Ammon's horn (tissue), 1 donor: ENCODE results near the gene DMD.
"Not testable (repeated sequence)": the region's sequence is repeated elsewhere in the genome, so short reads cannot be mapped to it uniquely, and the experiment has no call there.

Experiments
- DNase-seq: peaks from one replicate; pipeline ENCODE4 v3.0.0-alpha.2; 2016; ENCODE audit warnings: low spot score

The DMD gene

DNA sequence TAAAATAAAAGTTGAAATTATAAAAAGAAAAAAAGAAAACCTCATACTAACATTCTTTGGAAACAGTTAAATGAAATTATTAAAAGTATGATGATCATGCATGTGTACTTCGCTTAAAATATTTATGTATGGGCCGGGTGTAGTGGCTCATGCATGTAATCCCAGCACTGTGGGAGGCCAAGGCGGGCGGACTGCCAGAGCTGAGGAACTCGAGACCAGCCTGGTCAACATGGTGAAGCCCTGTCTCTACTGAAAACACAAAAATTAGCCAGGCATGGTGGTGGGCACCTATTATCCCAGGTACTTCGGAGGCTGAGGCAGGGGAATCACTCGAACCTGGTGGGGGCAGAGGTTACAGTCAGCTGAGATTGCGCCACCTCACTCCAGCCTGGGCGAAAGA lies 1187.3 kb downstream of the DMD start:
- DNase-seq, result no peak

DNA sequence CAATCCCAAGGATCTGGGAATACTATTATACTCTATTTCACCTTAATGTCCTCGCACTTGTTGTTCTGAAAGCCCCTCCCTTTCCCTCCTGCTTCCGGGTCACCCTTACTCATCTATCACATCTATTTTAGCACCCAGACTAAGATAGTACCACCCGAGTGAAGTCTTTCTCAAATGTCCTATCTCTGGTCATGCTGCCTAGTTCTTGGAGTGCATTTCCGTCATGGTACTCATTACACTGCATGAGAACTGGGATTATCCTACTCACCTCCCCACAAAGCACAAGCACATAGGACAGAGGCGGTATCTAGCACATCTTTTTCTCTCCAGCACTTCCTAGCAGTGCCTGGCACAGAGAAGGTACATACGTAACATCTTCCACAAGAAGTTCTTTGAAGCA lies 1195.2 kb downstream of the DMD start:
- no peak for DNase-seq

DNA sequence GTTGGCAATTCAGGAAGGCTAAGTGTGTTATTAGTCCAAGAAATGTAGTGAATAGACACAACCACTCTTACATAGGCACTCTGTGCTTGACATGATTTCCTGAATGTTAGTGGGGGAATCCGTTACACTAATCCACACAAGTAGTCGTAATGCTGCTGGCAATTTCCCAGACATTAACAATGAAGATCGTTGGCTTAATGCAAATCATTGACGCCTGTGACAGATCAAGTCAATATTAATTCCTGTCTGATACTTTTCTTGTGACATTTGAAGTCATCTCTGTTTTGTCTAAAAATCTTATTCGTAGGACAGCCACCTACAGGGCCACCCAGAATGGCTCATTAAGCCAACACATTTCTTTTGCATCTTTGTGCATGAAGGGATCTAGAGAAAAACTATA lies 1200.4 kb downstream of the DMD start:
- DNase-seq, result no peak

DNA sequence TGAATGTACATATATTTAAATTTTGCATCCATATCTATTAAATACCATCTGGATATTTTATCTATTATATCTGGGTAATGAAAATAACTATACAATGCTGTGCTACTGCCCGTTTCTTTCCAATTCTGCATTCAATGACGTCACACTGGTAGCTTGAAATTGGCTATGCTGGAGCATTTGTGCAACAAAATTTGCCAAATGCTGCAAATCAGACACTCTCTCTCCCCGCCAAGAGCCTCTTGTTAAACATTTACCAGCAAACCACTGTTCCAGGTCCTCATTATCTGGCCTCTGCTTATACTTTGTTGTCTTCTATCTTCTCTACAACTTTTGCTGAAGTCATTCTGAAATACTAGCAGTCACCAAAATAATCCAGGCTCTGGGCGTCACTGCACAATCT lies 1201.1 kb downstream of the DMD start:
- DNase-seq, result no peak

DNA sequence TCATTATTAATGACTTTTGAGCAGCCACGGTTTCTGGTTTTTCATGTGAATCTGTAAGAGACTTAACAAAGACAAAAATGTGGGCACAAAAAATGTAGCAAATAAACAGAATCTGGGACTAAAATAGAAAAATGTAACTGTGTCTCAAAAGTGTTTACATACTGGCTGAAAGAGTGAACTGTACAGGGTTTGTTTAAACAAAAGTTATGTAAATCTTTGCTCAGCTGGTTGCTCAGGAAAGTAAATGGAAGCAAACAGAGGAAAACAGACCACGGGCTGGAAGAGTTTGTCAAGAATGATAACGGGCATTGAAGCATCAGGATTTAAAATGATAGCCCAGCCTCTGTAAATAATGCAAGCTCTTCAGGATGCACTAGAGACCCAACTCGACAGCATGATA lies 1217.7 kb downstream of the DMD start:
- no peak for DNase-seq

DNA sequence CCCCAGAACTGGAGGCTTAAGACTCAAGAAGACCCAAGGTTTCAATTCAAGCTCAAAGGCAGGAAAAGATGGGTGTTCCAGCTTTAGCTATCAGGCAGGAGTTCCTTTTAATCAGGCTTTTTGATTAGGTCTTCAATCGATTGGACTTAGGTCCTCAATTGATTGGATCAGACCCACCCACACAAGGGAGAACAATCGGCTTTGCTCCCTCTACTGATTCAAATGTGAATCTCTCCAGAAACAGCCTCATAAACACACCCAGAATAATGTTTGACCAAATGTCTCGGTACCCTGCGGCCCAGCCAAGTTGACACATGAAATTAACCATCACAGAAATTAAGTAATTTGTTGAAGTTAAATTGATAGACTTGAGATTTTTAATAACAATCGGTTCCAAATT lies 1222.4 kb downstream of the DMD start:
- no peak for DNase-seq

DNA sequence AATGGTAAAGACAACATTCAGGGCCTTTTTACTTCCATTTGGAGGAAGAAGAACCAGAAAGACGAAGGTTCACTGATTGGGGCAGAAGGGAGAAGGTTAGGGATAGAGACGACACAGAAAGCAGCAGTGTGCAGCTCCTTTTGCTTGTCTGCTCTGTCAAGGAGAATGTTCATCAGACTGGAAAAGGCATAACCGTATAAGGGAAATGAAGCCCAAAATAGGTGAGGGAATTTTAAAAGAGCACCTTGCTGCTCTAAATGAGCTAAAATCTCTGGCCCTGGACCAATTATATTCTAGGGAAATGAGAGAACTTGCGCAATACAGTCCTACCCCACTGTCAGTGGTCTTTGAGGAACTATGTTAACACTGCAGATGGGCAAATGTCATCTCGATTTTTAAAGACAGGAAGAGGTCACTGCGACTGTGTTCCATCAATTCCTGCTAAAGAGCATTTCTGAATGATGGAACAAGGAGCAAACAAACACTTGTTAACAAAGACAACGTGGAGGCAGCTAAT lies 1229.7 kb downstream of the DMD start:
- peak; percentile 1 for DNase-seq

DNA sequence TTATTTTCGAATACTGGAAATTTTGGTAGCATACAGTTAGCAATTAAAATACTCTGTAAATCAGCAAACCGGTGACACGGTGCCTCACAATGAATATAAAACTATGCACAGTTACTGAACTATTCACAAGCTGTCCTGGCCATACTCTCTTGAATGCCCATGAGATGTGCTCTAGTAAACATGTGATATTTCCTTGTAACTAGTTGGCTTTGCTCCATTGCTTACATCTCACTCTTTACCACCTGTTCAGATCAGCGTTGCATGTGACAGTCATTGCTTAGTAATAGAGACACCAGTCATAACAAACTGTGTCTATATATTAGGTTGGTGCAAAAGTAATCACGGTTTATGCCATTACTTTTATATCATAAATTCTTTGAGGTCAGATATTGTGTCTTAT lies 1241.6 kb downstream of the DMD start:
- no peak for DNase-seq

DNA sequence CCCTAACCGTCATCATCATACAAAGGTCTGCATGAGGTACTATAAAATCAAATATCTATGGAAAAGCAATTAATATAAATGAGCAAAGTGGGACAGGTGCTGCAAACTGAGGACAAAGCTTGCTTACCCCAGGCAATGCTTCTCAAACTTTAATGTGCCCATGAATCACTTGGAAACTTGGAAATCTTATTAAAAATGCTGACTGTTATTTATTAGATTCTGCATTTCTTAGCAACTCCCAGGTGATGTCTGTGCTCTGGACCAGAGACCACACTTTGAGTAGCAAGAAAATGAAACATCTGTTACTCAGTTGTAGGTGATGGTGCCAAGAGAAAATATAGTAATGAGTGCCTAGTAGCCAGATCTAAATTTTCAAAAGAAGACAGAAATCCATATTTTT lies 1249.1 kb downstream of the DMD start:
- DNase-seq, result no peak

DNA sequence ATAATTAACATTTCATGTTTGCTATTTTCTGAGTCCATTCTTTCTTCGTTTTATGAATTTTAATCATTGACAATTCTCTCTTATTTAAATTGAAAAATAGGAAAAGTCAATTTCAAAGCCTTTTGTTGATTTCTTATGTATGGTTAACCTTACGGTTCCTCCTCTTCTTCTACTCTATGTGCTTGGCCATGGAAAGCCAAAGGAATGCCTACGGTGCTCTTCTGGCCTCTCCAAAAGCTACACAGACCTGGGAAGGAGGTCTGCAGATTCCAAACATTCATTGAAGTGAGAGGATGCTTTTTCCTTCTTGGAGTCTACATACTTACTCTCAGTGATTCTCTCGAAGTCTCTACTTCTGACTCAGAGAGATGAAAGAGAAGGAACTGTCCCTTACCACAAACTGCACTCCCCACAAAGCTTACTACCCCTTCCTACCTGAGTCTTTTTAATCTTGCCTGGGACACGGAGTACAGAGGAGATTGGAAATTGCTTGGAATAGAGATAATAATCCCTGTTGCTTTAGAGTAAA lies 1276.4 kb downstream of the DMD start:
- no peak for DNase-seq

DNA sequence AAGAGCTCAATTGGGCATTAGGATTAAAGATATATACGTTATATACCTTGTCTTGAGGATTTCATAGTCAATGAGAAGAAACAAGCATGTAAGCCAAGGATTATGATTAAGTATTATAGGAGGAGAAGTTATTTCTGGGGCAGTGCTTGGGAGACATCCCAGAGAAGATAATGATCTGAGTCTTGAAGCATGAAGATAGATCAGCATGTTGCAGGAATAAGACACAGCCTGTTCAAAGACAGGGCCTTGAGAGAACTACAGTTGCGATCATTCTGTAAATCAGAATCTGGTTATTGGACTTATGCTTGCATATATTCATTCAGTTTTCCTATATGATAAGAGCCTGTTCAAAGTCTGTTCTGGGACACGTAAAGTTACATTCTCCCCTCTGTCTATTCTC lies 1277.3 kb downstream of the DMD start:
- no peak for DNase-seq

DNA sequence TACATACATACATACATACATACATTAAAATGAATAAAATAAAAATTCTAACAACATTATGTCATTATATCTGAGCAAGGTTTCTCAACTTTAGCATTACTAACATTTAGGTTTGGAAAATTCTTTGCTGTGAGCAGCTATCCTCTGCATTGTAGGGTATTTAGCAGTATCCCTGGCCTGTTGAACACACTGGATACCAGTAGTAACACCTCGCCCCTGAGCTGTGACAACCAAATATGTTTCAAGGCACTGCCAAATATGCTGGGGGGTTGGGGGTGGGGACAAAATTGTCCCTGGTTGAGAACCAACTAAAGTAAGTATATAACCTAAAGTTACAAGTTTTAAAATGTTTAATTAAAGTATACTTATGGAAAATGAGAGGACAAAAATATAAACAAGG lies 1278.6 kb downstream of the DMD start:
- DNase-seq, result no peak

DNA sequence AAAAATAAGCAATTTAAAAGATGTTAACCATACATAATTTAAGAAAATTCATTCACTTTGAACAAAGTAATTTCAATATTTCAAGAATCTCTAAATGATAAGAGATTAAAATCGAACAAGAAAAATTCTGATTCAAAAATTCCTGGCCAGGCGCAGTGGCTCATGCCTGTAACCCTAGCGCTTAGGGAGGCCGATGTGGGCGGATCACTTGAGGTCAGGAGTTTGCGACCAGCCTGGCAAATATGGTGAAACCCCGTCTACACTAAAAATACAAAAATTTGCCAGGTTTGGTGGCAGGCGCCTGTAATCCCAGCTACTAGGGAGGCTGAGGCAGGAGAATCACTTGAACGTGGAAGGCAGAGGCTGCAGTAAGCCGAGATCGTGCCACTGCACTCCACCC lies 1279.0 kb downstream of the DMD start:
- not testable (repeated sequence) for DNase-seq

DNA sequence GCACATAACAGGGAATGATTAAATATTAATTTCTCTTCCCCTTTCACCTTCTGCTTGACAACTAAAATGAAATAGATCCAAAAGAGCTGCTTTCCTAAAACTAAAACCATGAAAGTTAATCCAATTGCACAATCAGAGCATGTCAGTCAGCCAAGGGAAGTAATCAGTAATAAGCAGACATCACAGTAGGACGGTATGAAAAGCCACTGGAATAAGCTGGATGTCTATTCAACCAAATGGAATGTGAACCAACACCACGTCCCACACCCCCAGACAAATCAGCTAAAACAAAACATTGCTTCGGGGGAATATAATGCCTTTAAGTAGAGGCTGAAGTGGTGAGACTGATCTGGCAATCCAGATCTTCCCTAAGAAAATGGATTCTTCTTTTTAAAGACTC lies 1280.1 kb downstream of the DMD start:
- DNase-seq, result no peak

DNA sequence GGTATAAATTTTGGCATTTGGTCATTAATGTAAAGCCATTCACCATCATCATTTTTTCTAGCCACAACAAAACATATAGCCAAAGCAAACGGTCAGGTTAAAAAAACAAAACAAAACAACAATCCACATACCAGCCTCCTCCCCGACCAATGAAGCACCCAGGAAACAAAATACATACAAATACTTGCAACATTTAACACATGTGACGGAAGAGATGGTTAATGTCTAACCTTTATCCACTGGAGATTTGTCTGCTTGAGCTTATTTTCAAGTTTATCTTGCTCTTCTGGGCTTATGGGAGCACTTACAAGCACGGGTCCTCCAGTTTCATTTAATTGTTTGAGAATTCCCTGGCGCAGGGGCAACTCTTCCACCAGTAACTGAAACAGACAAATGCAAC lies 1282.0 kb downstream of the DMD start:
- DNase-seq, result no peak

DNA sequence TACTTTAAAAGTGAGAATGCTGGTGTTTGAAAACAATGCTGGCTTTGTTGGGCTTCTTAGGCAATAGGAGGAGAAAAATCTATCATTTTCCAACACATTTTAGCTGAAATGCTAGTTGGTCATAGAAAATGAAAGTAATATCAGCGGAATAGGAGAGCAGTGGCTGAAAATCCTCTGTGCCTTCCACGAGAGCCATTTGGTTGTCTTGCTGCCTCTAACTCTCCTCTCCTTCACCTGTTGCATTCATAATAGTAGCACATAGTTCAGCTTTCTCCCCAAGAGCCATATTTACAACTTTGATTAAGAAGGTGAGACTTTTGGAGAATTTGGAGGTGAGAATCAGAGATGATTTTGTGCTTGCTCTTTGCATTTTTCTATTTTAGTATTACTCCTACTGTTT lies 1290.1 kb downstream of the DMD start:
- no peak for DNase-seq

DNA sequence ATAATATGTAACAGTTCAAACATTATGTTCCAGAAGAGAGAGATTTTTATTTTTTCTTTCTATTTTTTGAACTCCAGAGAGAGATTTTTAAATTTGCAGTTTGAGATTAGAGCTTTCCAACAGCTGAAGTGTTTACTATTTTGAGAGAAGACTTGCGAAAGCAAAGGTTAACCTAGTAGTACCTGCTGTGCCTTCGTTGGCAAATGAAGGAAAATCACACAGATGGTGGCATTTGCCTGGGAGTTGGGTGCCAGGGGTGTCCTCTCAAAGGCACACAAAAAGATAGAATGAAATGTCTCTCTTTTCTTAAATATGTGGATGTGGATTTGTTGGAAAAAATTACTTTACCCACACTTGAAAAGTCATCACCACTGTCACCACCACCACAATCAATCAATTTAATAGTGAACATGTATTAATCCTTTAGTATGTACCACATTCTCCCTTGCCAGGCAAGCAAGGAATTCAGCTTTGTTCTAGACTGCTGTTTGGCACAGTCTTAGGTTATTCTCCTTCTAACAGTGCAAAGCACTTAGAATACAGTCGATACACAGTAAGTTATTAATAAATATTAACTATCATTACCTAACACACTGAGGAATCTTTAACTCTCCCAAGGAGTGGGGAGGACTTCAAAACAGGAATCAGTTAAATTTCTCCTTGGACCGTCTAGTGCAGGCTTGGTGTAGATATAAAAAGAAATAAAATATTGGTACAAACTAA lies 1301.3 kb downstream of the DMD start:
- no peak for DNase-seq

DNA sequence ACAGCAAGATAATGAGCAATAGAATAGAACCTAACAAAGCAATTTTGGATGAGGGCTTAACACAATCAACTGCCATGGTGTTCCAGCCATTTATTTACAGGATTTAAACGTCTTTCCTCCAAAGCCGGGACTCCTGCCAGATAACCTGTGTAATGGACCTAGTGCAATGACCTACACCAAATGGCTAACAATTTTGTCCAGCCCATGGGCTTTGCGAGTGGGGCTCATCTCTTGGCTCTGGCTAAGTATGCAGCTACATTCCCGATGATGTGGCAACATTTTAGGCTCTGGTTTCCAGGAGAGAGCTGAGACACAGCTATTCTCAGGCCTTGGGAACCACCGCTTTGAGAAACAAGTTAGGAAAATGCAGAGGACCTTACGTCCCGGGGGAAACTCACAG lies 1317.2 kb downstream of the DMD start:
- no peak for DNase-seq

DNA sequence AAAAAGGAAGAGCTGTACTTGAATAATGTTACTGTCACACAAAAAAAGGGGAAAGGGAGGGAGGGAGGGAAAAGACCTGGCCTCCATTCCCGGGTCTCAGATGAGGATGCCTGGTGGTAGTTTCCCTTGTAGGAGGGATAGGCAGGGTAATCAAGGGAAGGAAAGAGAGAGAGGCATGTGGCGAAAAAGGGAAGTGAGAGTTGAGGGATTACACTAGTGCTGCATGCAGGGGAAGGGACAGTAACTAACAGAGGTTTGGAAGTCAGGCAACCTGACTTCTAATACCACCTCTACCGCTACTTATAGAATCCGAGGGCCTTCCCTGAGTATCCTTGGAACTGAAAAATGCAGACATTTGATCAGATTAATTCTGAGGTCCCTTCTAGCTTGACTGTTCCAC lies 1317.8 kb downstream of the DMD start:
- DNase-seq, result no peak

DNA sequence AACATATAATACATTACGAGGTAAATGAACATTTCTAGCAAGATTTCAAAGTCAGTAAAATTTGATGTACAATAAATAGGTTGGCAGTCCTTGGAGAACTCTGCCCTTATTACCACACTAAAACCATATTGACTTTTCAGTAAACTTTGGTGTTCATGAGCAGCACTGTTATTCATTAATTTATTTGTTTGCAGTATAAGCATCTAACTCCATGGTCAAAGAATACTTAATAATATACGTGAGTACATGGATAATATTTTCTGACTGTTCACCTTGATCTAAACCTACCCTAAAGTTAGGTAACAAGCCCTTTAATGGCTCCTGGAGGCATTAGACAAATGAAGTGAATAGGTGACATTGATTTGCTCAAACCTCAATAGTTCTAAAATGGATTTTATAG lies 1322.3 kb downstream of the DMD start:
- no peak for DNase-seq

DNA sequence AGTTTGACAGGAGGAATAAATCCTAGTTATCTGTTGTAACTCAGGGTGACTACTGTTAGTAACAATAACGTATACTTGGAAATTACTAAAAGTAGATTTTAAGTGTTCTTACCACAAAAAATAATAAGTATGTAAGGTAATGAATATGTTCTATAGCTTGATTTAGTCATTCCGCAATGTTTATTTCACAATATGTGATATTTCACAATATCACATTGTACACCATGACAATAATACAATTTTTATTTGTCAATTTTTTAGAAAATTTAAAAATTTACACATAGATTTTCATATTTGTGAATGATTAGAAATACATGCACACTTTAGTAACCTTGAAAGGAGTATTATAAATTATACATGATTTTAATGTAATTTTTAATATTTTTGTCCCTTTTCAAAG lies 1326.8 kb downstream of the DMD start:
- no peak for DNase-seq

DNA sequence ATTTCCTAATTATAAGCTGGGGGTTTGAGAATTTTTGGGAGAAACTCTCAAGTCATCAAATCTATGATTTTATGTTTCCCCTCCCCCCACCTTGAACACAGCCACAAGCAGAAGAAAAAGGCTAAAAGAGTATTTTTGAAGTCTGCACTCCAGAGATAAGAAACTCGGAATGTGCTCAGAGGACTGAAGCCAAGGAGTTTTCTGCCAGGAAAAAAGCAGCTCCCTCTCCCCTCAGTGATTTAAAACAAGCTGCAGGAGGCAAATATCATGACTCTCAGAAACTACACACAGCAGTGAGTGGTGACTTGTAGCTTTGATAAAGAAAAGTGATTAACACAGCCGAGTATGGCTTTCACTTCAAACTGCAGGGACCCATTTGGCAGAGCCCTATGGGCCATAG lies 1339.3 kb downstream of the DMD start:
- DNase-seq, result no peak

DNA sequence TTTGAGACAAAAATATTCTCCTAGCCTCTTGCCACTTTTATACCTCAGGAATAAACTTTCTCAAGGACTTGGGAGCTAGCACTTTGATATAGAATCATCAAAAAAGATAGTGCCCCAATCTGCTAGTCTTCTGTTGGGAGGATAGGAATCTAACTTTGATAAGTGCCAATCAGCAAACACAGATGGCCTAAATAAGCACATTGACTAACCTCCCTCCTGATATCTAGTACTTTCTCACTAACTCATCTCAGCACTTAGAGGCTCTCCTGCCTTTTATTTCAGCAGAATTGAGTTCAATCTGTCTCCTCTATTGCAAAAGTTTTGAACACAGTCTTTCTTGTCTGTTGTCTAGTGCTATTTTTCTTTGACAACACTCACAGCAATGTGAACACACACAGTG lies 1341.1 kb downstream of the DMD start:
- DNase-seq, result no peak

DNA sequence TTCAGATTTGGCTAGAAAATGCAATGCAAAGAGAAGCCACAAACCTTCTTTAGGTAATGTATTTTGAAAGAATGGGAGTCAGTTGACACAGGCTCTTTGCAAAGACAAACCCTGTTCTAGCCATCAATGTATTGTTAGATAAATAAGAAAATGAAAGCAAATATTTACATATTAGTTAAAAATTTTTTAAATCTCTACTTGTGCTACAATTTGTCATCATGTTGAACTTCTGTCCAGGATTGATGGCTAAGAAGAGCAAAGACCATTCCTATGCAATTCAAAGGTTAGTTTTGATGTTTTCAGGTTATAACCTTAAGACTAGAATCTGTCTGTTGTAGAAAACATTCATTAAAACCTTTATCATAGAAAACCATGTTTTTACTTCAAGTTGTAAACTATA lies 1350.7 kb downstream of the DMD start:
- no peak for DNase-seq
